Psoas muscle (tissue), 8 donors: ENCODE results near the gene CKM. TPM values are rescaled to one million over a fixed set of nuclear protein-coding genes. Genes with fewer than 3 reads are reported as not detected.

Experiments used
- ATAC-seq, 4 donors: fragments of 200-7000 bp; cut with Tn5 transposase; one replicate each; pipeline ENCODE4 v1.9.1; 2020; ENCODE audit warnings: moderate library complexity in 3 of 4, mild to moderate bottlenecking in 2 of 4
- DNase-seq, 2 donors: peaks; one replicate each; pipeline ENCODE4 v3.0.0-alpha.2; 2020
- H3K27ac ChIP-seq: fragments of 200-600 bp; one replicate; pipeline ENCODE4 v1.8.0; 2022
- H3K27me3 ChIP-seq, 3 donors: fragments of 200-600 bp in 1 of 3; one replicate each; pipeline versions ENCODE4 v1.6.1 to v1.8.0; 2013 to 2022; ENCODE audit warnings: low read length in 2 of 3, mild to moderate bottlenecking in 2 of 3, moderate library complexity in 1 of 3; ENCODE audit not compliant: insufficient read depth in 3 of 3
- H3K36me3 ChIP-seq, 2 donors: fragments of 200-600 bp in 1 of 2; one replicate each; pipeline versions ENCODE4 v1.6.1 to v1.8.0; 2013 to 2022; ENCODE audit warnings: low read depth in 1 of 2, mild to moderate bottlenecking in 1 of 2, moderate library complexity in 1 of 2; ENCODE audit not compliant: insufficient read depth in 1 of 2
- H3K4me1 ChIP-seq: fragments of 200-600 bp; one replicate; pipeline ENCODE4 v1.8.0; 2022
- H3K4me3 ChIP-seq: fragments of 200-600 bp; one replicate; pipeline ENCODE4 v1.8.0; 2022; ENCODE audit warnings: mild to moderate bottlenecking
- H3K9me3 ChIP-seq: fragments of 200-600 bp; one replicate; pipeline ENCODE4 v1.8.0; 2022
- CTCF ChIP-seq: fragments of 200-600 bp; IDR thresholded peaks from one replicate; pipeline ENCODE4 v1.8.0; 2022; ENCODE audit warnings: antibody characterized with exemption
- WGBS, 3 donors: extraction: QIAGEN DNeasy Blood & Tissue Kit; methylation state at CpG; one replicate each; pipeline versions ENCODE4 v1.1.6 to v1.1.7; 2013; 5-methylcytosine and 5-hydroxymethylcytosine counted together
- intact Hi-C, 2 donors: fragments of 100-400 bp; cut with DNase I; formaldehyde crosslinking; loops; one replicate each; pipeline versions ENCODE4 v1.11.0 to v1.14.2; 2022
- polyA plus RNA-seq, 3 donors: library from polyadenylated mRNA; stranded (reverse); fragments of 200-250 nt; gene quantifications; one replicate each; pipeline ENCODE4 v1.2.3, GENCODE V29; 2013
- total RNA-seq, 4 donors: library from RNA; stranded (reverse); fragmentation: NEBNext Ultra II Directional in 2 of 4; extraction: Animal tissue kit (Norgen Biotek cat#: 25700) in 2 of 4; gene quantifications; one replicate each; pipeline versions ENCODE4 v1.2.1 to v1.2.4, GENCODE V29; 2021 to 2023
- donor health status: healthy with polysubstance abuse.
- donor health status: DM: no; HTN: no; CAD: no; lungs with moderate emphysema.
- donor health status: Bipolar disorder and iron deficiency.
- donor health status: healthy.
- donor health status: DM: yes; HTN: yes; CAD: no.
- donor health status: DM: no; HTN: no; CAD: no.
- donor health status: DM: no; HTN: no; CAD: no.
- donor health status: DM: yes; HTN: yes; CAD: no.

The CKM gene
- total and polyA plus RNA-seq, 7 donors: 9,503 to 23,818 (median 15,775) TPM

- Histone ChIP-seq H3K9me3 (peaks cover 4% of the 10 kb centered on the region), H3K4me1 (peaks cover 5% of the 10 kb centered on the region), H3K27ac (no peak overlapping the region), H3K4me3 (no peak overlapping the region), H3K27me3 (no peaks in the 10 kb centered on the region), H3K36me3 (peaks cover 3 to 29% of the 10 kb centered on the region in 2 donors)
- WGBS, 3 donors: 52 to 65% (median 53%) methylated on average over 6 of the region's 6 CpGs
- ATAC-seq (peak in 3 of 4 donors; percentile 20 to 32 (median 22)), DNase-seq (no peak)
- intact Hi-C loops: no loop called here
- TF ChIP-seq CTCF: no peak
Observed at GRCh38 chr19:45290381-45290931, 32.2 kb downstream of the CKM start.

GRCh38 chr19:45283443-45284033 is 39.1 kb downstream of the CKM start:
- Histone ChIP-seq H3K4me3 (no peak overlapping the region), H3K27ac (no peak overlapping the region), H3K9me3 (no peaks in the 10 kb centered on the region), H3K36me3 (peaks cover 9 to 60% of the 10 kb centered on the region in 2 donors), H3K4me1 (no peaks in the 10 kb centered on the region), H3K27me3 (no peaks in the 10 kb centered on the region)
- DNase-seq: no peak
- TF ChIP-seq CTCF: no peak
- 74 to 89% (median 88%) methylated on average over 7 of the region's 7 CpGs for WGBS, 3 donors
- no peak for ATAC-seq
- intact Hi-C loops: no loop called here

- WGBS, 3 donors: 91 to 92% (median 92%) methylated on average over 18 to 19 of the region's 19 CpGs
- ATAC-seq: no peak
- peaks cover 9 to 59% of the 10 kb centered on the region in 2 donors for H3K36me3 ChIP-seq
Observed at GRCh38 chr19:45280471-45280961, 42.2 kb downstream of the CKM start.

GRCh38 chr19:45279587-45280192 is 43.0 kb downstream of the CKM start:
- no peak for TF ChIP-seq CTCF
- Histone ChIP-seq H3K27ac (no peak overlapping the region), H3K4me3 (no peak overlapping the region), H3K36me3 (peaks cover 5 to 66% of the 10 kb centered on the region in 2 donors), H3K27me3 (no peaks in the 10 kb centered on the region), H3K4me1 (no peaks in the 10 kb centered on the region), H3K9me3 (no peaks in the 10 kb centered on the region)
- ATAC-seq: no peak
- intact Hi-C loops: no loop called here
- DNase-seq: no peak
- 88 to 90% (median 89%) methylated on average over 3 of the region's 3 CpGs for WGBS, 3 donors

More at GRCh38 chr19:45280471-45280961, 42.2 kb downstream of the CKM start:
- Histone ChIP-seq H3K4me3 (no peak overlapping the region), H3K27ac (no peak overlapping the region), H3K9me3 (no peaks in the 10 kb centered on the region), H3K4me1 (no peaks in the 10 kb centered on the region), H3K27me3 (no peaks in the 10 kb centered on the region)
- no peak for TF ChIP-seq CTCF
- intact Hi-C loops: no loop called here
- no peak for DNase-seq
